Ascending aorta (tissue), 2 donors: ENCODE data around the gene HCFC1. TPM values are rescaled to one million over a fixed set of nuclear protein-coding genes. Genes with fewer than 3 reads are reported as not detected.
"Not testable (repeated sequence)": the region's sequence is repeated elsewhere in the genome, so short reads cannot be mapped to it uniquely, and the experiment has no call there.

Source experiments
- DNase-seq, 2 donors: peaks; one replicate each; pipeline ENCODE4 v3.0.0-alpha.2; 2019; ENCODE audit warnings: low spot score in 2 of 2
- H3K27ac ChIP-seq, 2 donors: fragments of 200-600 bp; sonication (generic); one replicate each; pipeline ENCODE4 v1.5.1; 2016 to 2017; ENCODE audit warnings: mild to moderate bottlenecking in 1 of 2
- H3K27me3 ChIP-seq: fragments of 200-600 bp; sonication (generic); one replicate; pipeline ENCODE4 v1.5.1; 2017
- H3K36me3 ChIP-seq, 2 donors: fragments of 200-600 bp; sonication (generic); one replicate each; pipeline ENCODE4 v1.5.1; 2016
- H3K4me1 ChIP-seq, 2 donors: fragments of 200-600 bp; sonication (generic); one replicate each; pipeline ENCODE4 v1.5.1; 2016 to 2017; ENCODE audit warnings: mild to moderate bottlenecking in 1 of 2
- H3K4me3 ChIP-seq, 2 donors: fragments of 200-600 bp; sonication (generic); one replicate each; pipeline ENCODE4 v1.5.1; 2016 to 2017; ENCODE audit warnings: mild to moderate bottlenecking in 1 of 2
- H3K9me3 ChIP-seq, 2 donors: fragments of 200-600 bp; sonication (generic); one replicate each; pipeline ENCODE4 v1.5.1; 2016
- CTCF ChIP-seq, 3 experiments: fragments of 200-600 bp in 2 of 3; fragments of 450-650 bp in 1 of 3; sonication (generic) in 2 of 3; IDR thresholded peaks; one replicate each; pipeline ENCODE4 v1.5.1; 2016 to 2019; ENCODE audit warnings: antibody characterized with exemption in 3 of 3, mild to moderate bottlenecking in 1 of 3, moderate library complexity in 1 of 3
- intact Hi-C: fragments of 100-400 bp; cut with DNase I; formaldehyde crosslinking; loops from one replicate; pipeline ENCODE4 v1.15.1; 2023
- total RNA-seq: library from RNA; depleted of rRNA; stranded (reverse); fragments of >200 nt; gene quantifications from one replicate; pipeline ENCODE4 v1.1.0, GENCODE V29; 2016

The HCFC1 gene
- total RNA-seq, 1 donor from 2014 or later, result 91.4 TPM

DNA sequence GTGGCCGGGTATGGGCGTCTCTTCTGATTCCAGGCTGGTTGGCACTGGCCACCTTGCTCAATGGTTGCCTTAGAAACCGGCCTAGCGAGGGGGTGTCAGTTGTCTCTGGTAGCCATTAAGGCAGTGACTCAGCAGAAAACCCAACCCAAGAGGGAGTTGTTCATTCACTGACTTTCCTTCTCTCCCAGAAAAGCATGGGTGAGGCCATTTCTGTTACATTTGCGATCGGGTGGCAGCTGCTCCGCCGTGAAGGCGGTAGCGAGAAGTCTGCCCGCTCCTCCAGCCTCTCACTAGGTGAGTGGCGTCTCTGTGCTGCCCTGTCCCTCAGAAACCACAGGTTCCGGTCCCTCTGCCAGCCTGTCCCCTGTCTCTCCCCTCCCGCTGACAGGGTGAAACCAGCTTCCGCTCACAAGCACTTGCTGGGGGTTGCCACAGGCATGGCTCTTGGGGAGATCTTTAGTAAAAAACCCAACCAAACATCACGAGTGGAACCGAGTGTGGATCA is 30.6 kb upstream of the HCFC1 start:
- no peak for DNase-seq
- H3K27ac ChIP-seq, result no peak overlapping the region
- intact Hi-C loops, result no loop called here
- peaks cover 0 to 2% of the 10 kb centered on the region in 2 donors for H3K4me1 ChIP-seq
- H3K36me3 ChIP-seq, result no peaks in the 10 kb centered on the region
- H3K27me3 ChIP-seq, result no peaks in the 10 kb centered on the region
- no peak overlapping the region for H3K4me3 ChIP-seq
- no peaks in the 10 kb centered on the region for H3K9me3 ChIP-seq
- no peak for TF ChIP-seq CTCF (IDR thresholded peaks at IDR 0.05)

DNA sequence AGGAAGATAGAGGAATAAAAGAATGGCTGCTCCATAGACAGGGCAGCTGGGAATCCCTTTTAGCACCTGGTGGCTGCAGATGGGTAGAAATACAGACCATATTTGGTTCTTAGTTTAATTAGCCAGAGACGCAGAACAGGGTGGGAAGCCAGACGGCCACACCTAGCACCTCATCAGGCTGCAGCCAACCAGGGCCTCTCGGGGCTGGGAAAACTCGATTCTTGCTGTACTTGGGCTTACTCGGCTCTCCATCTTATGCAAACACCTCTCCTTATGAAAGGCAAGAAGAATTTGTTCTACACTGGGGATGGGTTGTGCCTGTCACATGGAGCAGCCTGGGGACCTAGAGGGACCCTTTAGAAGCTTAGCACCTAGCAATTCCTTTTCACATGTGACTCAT is 28.4 kb upstream of the HCFC1 start:
- no peak for TF ChIP-seq CTCF (IDR thresholded peaks at IDR 0.05)
- intact Hi-C loops, result no loop called here
- Histone ChIP-seq H3K9me3 (no peaks in the 10 kb centered on the region), H3K27me3 (no peaks in the 10 kb centered on the region), H3K4me3 (no peak overlapping the region), H3K36me3 (no peaks in the 10 kb centered on the region), H3K4me1 (peaks cover 0 to 2% of the 10 kb centered on the region in 2 donors), H3K27ac (no peak overlapping the region)
- no peak for DNase-seq

DNA sequence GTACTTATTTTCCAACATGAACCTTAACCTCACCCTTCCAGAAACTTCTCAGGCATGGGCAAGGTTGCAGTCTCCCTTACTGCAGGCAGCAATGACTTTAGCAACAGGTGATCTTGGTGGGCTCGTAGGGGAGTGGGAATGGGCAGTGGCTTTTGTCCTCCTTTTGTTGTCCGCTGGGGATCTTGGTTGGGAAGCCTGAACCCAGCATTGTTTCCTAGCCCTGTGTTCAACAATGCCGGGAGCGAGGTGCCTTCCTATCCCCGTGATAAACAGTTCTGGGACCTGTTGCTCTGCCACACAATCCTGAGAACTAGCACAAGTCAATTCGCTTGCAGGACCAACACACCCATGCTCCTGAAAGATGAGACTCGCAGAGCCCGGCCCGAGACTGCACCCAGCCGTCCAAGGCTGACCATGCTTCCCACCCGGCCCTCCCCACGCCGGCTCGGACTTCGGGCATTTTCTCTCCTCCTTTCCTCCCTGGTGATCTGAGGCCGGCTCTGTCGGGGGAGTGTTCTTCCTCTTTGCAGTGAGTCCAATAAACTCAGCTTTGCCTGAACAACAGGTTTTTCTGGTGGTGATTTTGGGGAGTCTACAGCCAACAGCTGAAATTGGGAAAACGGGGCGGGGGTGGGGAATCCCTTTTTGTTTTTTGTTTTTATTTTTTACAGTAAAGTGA is 27.9 kb upstream of the HCFC1 start:
- Histone ChIP-seq H3K9me3 (no peaks in the 10 kb centered on the region), H3K27me3 (no peaks in the 10 kb centered on the region), H3K36me3 (no peaks in the 10 kb centered on the region), H3K27ac (no peak overlapping the region), H3K4me3 (no peak overlapping the region), H3K4me1 (peaks cover 0 to 2% of the 10 kb centered on the region in 2 donors)
- intact Hi-C loops, result no loop called here
- DNase-seq, result no peak
- TF ChIP-seq CTCF (IDR thresholded peaks at IDR 0.05), result no peak

- intact Hi-C loops, result no loop called here
- DNase-seq, result no peak
- Histone ChIP-seq H3K4me1 (no peaks in the 10 kb centered on the region), H3K27ac (no peak overlapping the region), H3K36me3 (no peaks in the 10 kb centered on the region), H3K4me3 (no peak overlapping the region), H3K27me3 (no peaks in the 10 kb centered on the region), H3K9me3 (no peaks in the 10 kb centered on the region)
- no peak for TF ChIP-seq CTCF (IDR thresholded peaks at IDR 0.05)
Measured at GRCh38 chrX:153995504-153995903, 23.9 kb upstream of the HCFC1 start.

GRCh38 chrX:153994398-153994797 is 22.8 kb upstream of the HCFC1 start:
- H3K27ac ChIP-seq, H3K27me3 ChIP-seq, H3K4me1 ChIP-seq, intact Hi-C loops, H3K36me3 ChIP-seq, H3K9me3 ChIP-seq, DNase-seq, H3K4me3 ChIP-seq: not testable (repeated sequence)

GRCh38 chrX:153993978-153994377 is 22.4 kb upstream of the HCFC1 start:
- no peak for DNase-seq
- no peak for TF ChIP-seq CTCF (IDR thresholded peaks at IDR 0.05)
- Histone ChIP-seq H3K27ac (no peak overlapping the region), H3K4me1 (no peaks in the 10 kb centered on the region), H3K4me3 (no peak overlapping the region), H3K9me3 (no peaks in the 10 kb centered on the region), H3K27me3 (no peaks in the 10 kb centered on the region), H3K36me3 (no peaks in the 10 kb centered on the region)
- intact Hi-C loops, result no loop called here
